Neural cell (in vitro differentiated cells): Measurements from ENCODE around the gene TYW1B.
"Not testable (repeated sequence)": the region's sequence is repeated elsewhere in the genome, so short reads cannot be mapped to it uniquely, and the experiment has no call there.

ENCODE experiments used
- CTCF ChIP-seq: fragments of 450-650 bp; IDR thresholded peaks from 2 replicates; pipeline ENCODE4 v1.5.1; 2014; ENCODE audit warnings: antibody characterized with exemption, mild to moderate bottlenecking, moderate library complexity; ENCODE audit not compliant: poor library complexity, severe bottlenecking
- EP300 ChIP-seq: fragments of 450-650 bp; conservative IDR thresholded peaks from 2 replicates; pipeline ENCODE4 v1.6.1; 2014; ENCODE audit warnings: antibody characterized with exemption, mild to moderate bottlenecking, moderate library complexity; ENCODE audit not compliant: poor library complexity, severe bottlenecking
- MXI1 ChIP-seq: fragments of 450-650 bp; conservative IDR thresholded peaks from 2 replicates; pipeline ENCODE4 v1.6.1; 2014; ENCODE audit warnings: antibody characterized with exemption, mild to moderate bottlenecking; ENCODE audit not compliant: poor library complexity, severe bottlenecking
- POLR2AphosphoS5 ChIP-seq: IDR thresholded peaks from 2 replicates; pipeline ENCODE4 v1.6.1; 2012
- RAD21 ChIP-seq: fragments of 450-650 bp; conservative IDR thresholded peaks from 2 replicates; pipeline ENCODE4 v1.6.1; 2014; ENCODE audit warnings: antibody characterized with exemption, mild to moderate bottlenecking, moderate library complexity
- SMC3 ChIP-seq: fragments of 450-650 bp; conservative IDR thresholded peaks from 2 replicates; pipeline ENCODE4 v1.6.1; 2014; ENCODE audit warnings: antibody characterized with exemption, mild to moderate bottlenecking, moderate library complexity; ENCODE audit not compliant: poor library complexity
- TAF1 ChIP-seq: IDR thresholded peaks from 2 replicates; pipeline ENCODE4 v1.6.1; 2012; ENCODE audit warnings: low read depth
- TF ChIP-seq, protein P1 (sequence below): IDR thresholded peaks from 2 replicates; pipeline ENCODE4 v1.6.1; 2012; ENCODE audit warnings: borderline replicate concordance

- TF ChIP-seq CTCF, MXI1, RAD21, TAF1, EP300, POLR2AphosphoS5, SMC3: not testable (repeated sequence)
- TF ChIP-seq, protein P1, sequence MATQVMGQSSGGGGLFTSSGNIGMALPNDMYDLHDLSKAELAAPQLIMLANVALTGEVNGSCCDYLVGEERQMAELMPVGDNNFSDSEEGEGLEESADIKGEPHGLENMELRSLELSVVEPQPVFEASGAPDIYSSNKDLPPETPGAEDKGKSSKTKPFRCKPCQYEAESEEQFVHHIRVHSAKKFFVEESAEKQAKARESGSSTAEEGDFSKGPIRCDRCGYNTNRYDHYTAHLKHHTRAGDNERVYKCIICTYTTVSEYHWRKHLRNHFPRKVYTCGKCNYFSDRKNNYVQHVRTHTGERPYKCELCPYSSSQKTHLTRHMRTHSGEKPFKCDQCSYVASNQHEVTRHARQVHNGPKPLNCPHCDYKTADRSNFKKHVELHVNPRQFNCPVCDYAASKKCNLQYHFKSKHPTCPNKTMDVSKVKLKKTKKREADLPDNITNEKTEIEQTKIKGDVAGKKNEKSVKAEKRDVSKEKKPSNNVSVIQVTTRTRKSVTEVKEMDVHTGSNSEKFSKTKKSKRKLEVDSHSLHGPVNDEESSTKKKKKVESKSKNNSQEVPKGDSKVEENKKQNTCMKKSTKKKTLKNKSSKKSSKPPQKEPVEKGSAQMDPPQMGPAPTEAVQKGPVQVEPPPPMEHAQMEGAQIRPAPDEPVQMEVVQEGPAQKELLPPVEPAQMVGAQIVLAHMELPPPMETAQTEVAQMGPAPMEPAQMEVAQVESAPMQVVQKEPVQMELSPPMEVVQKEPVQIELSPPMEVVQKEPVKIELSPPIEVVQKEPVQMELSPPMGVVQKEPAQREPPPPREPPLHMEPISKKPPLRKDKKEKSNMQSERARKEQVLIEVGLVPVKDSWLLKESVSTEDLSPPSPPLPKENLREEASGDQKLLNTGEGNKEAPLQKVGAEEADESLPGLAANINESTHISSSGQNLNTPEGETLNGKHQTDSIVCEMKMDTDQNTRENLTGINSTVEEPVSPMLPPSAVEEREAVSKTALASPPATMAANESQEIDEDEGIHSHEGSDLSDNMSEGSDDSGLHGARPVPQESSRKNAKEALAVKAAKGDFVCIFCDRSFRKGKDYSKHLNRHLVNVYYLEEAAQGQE, result not testable (repeated sequence)
These were observed 9.3 kb upstream of the TYW1B start for GRCh38 chr7:72837291-72837690.
